A549 (cell line): ENCODE data around the gene EBF4.

Source experiments
- CHD2 ChIP-seq: fragments of 150-350 bp; IDR thresholded peaks from 2 replicates; pipeline ENCODE4 v1.6.1; 2014; ENCODE audit warnings: low read length; ENCODE audit not compliant: partially characterized antibody
- EP300 ChIP-seq, 2 experiments: fragments of >200 bp; sonication (Bioruptor Twin); formaldehyde crosslinking; IDR thresholded peaks; 2 replicates in 1 of 2; 3 replicates in 1 of 2; pipeline ENCODE4 v1.6.1; 2016 to 2017
- MAFK ChIP-seq: fragments of 450-650 bp; IDR thresholded peaks from 2 replicates; pipeline ENCODE4 v1.6.1; 2014; ENCODE audit not compliant: partially characterized antibody
- PHF8 ChIP-seq: fragments of 200-600 bp; sonication (generic); IDR thresholded peaks from 2 replicates; pipeline ENCODE4 v1.6.1; 2016; ENCODE audit warnings: low read depth, mild to moderate bottlenecking, antibody characterized with exemption, moderate library complexity, borderline replicate concordance
- POLR2A ChIP-seq: IDR thresholded peaks from 2 replicates; pipeline ENCODE4 v1.6.1; 2012; ENCODE audit warnings: mild to moderate bottlenecking, low read length
- TF ChIP-seq, protein P1 (sequence below): fragments of >200 bp; sonication (Bioruptor Twin); formaldehyde crosslinking; IDR thresholded peaks from 3 replicates; pipeline ENCODE4 v1.5.1; 2016
- TF ChIP-seq, protein P2 (sequence below): fragments of 450-650 bp; IDR thresholded peaks from 2 replicates; pipeline ENCODE4 v1.6.1; 2014; ENCODE audit warnings: antibody characterized with exemption
- TF ChIP-seq, protein P3 (sequence below): IDR thresholded peaks from 2 replicates; pipeline ENCODE4 v1.6.1; 2012

DNA sequence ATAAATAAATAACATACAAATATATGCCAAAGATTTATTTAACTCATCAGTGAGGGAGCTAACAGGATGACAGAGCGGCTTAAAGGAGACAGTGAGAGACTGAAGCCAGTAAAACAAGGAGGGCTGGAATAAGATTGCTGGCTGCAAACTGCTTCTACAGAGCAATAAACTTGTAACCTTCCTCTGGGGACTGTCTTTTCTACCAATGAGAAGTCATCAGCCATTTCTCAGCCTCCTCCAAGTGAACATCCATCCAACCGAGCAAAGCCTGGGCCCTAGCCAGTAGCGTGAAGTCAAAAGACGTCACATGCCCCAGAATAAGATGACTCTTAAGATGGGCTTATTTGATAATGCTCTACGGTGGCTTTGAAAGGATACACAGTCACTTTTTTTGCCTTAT lies 65.4 kb downstream of the EBF4 start:
- TF ChIP-seq, protein P1, sequence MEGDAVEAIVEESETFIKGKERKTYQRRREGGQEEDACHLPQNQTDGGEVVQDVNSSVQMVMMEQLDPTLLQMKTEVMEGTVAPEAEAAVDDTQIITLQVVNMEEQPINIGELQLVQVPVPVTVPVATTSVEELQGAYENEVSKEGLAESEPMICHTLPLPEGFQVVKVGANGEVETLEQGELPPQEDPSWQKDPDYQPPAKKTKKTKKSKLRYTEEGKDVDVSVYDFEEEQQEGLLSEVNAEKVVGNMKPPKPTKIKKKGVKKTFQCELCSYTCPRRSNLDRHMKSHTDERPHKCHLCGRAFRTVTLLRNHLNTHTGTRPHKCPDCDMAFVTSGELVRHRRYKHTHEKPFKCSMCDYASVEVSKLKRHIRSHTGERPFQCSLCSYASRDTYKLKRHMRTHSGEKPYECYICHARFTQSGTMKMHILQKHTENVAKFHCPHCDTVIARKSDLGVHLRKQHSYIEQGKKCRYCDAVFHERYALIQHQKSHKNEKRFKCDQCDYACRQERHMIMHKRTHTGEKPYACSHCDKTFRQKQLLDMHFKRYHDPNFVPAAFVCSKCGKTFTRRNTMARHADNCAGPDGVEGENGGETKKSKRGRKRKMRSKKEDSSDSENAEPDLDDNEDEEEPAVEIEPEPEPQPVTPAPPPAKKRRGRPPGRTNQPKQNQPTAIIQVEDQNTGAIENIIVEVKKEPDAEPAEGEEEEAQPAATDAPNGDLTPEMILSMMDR = no peak
- TF ChIP-seq, protein P2, sequence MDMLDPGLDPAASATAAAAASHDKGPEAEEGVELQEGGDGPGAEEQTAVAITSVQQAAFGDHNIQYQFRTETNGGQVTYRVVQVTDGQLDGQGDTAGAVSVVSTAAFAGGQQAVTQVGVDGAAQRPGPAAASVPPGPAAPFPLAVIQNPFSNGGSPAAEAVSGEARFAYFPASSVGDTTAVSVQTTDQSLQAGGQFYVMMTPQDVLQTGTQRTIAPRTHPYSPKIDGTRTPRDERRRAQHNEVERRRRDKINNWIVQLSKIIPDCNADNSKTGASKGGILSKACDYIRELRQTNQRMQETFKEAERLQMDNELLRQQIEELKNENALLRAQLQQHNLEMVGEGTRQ = no peak
- no peak for TF ChIP-seq POLR2A
- no peak for TF ChIP-seq EP300 (IDR thresholded peaks at IDR 0.05)
- no peak for TF ChIP-seq PHF8
- no peak for TF ChIP-seq MAFK
- TF ChIP-seq, protein P3, sequence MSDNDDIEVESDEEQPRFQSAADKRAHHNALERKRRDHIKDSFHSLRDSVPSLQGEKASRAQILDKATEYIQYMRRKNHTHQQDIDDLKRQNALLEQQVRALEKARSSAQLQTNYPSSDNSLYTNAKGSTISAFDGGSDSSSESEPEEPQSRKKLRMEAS = no peak
- TF ChIP-seq CHD2 = no peak
